ENCODE results near the gene DCTN2.

The DCTN2 gene

GRCh38 chr12:57534250-57534649, 12.7 kb downstream of the DCTN2 start:
- DNase-seq (ENCODE audit: low read depth in 2 of 2), result no peak
- no peak overlapping the region for H3K4me3 ChIP-seq (replicated peaks in 1 of 2; ENCODE audit: low read depth in 2 of 2, low read length in 2 of 2)
- no peak for TF ChIP-seq CTCF (IDR thresholded peaks at IDR 0.05; ENCODE audit: low read depth, low read length)

- no peak for TF ChIP-seq CTCF (IDR thresholded peaks at IDR 0.05; ENCODE audit: low read depth, low read length)
- H3K4me3 ChIP-seq (replicated peaks in 1 of 2; ENCODE audit: low read depth in 2 of 2, low read length in 2 of 2), result no peak overlapping the region
- no peak for DNase-seq (ENCODE audit: low read depth in 2 of 2)
These were observed 13.9 kb downstream of the DCTN2 start for GRCh38 chr12:57533108-57533507.

- no peak for DNase-seq (ENCODE audit: low read depth in 2 of 2)
- TF ChIP-seq CTCF (IDR thresholded peaks at IDR 0.05; ENCODE audit: low read depth, low read length), result no peak
These were observed 15.2 kb downstream of the DCTN2 start for GRCh38 chr12:57531836-57532235.

GRCh38 chr12:57530396-57531142, 16.4 kb downstream of the DCTN2 start:
- DNase-seq (ENCODE audit: low read depth in 2 of 2), result no peak
- TF ChIP-seq CTCF (IDR thresholded peaks at IDR 0.05; ENCODE audit: low read depth, low read length), result no peak

More at GRCh38 chr12:57531836-57532235, 15.2 kb downstream of the DCTN2 start:
- H3K4me3 ChIP-seq (replicated peaks in 1 of 2; ENCODE audit: low read depth in 2 of 2, low read length in 2 of 2), result no peak overlapping the region

GRCh38 chr12:57529831-57530230, 17.2 kb downstream of the DCTN2 start:
- no peak for TF ChIP-seq CTCF (IDR thresholded peaks at IDR 0.05; ENCODE audit: low read depth, low read length)
- H3K4me3 ChIP-seq (replicated peaks in 1 of 2; ENCODE audit: low read depth in 2 of 2, low read length in 2 of 2), result no peak overlapping the region
- DNase-seq (ENCODE audit: low read depth in 2 of 2), result no peak

More at GRCh38 chr12:57530396-57531142, 16.4 kb downstream of the DCTN2 start:
- no peak overlapping the region for H3K4me3 ChIP-seq (replicated peaks in 1 of 2; ENCODE audit: low read depth in 2 of 2, low read length in 2 of 2)

- DNase-seq (ENCODE audit: low read depth in 2 of 2), result no peak
- TF ChIP-seq CTCF (IDR thresholded peaks at IDR 0.05; ENCODE audit: low read depth, low read length), result no peak
- H3K4me3 ChIP-seq (replicated peaks in 1 of 2; ENCODE audit: low read depth in 2 of 2, low read length in 2 of 2), result no peak overlapping the region
These were observed 18.0 kb downstream of the DCTN2 start for GRCh38 chr12:57528831-57529555.

Measured in cardiac fibroblast (primary cell).